ENCODE measurements around the gene HLA-DMB. TPM values are rescaled to one million over a fixed set of nuclear protein-coding genes. Genes with fewer than 3 reads are reported as not detected.

HLA-DMB gene
- total RNA-seq, 2 donors from 2014 or later, result 7.3 to 15.2 TPM

GRCh38 chr6:32912951-32913350 is 27.9 kb downstream of the HLA-DMB start:
- Histone ChIP-seq H3K4me3 (no peak overlapping the region), H3K27ac (no peak overlapping the region), H3K36me3 (no peaks in the 10 kb centered on the region), H3K27me3 (replicated peaks; ENCODE audit: insufficient read depth) (peaks cover 3% of the 10 kb centered on the region), H3K4me1 (replicated peaks) (no peaks in the 10 kb centered on the region), H3K9me3 (no peaks in the 10 kb centered on the region)
- TF ChIP-seq POLR2AphosphoS5 (IDR thresholded peaks at IDR 0.05) (no peak), POLR2A (IDR thresholded peaks at IDR 0.05) (no peak), CTCF (IDR thresholded peaks at IDR 0.05) (no peak)
- DNase-seq (ENCODE audit: low spot score), result no peak
- WGBS, result 44% methylated on average over 1 of the region's 1 CpG
- intact Hi-C loops (cut with DNase I), result no loop called here

GRCh38 chr6:32908897-32909296 is 31.9 kb downstream of the HLA-DMB start:
- no peaks in the 10 kb centered on the region for H3K36me3 ChIP-seq
- no peaks in the 10 kb centered on the region for H3K9me3 ChIP-seq
- TF ChIP-seq POLR2A (IDR thresholded peaks at IDR 0.05) (no peak), POLR2AphosphoS5 (IDR thresholded peaks at IDR 0.05) (no peak), CTCF (IDR thresholded peaks at IDR 0.05) (no peak)
- no peak for DNase-seq (ENCODE audit: low spot score)
- intact Hi-C loops (cut with DNase I), result no loop called here
- H3K4me1 ChIP-seq (replicated peaks), result no peaks in the 10 kb centered on the region
- no peak overlapping the region for H3K27ac ChIP-seq
- peaks cover 3% of the 10 kb centered on the region for H3K27me3 ChIP-seq (replicated peaks; ENCODE audit: insufficient read depth)
- 42% methylated on average over 2 of the region's 2 CpGs for WGBS
- H3K4me3 ChIP-seq, result no peak overlapping the region

DNA sequence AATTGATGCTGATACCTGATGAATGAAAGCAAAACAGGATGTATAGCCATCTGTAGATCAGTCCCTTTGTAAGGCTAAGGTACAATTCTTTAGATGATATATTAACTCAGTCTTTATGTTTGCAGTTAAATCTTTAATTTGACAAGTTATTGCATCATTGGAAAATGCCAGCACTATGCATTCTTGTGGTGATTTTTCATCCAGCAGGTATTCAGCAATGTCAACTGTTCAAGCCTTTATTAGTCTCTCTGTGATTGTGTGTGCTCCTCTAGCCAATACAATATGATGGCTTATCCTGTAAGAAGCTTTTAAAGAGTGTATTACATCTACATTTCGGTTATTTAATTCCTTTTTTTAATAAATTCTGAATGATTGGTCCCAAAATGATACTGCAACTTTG is 34.3 kb downstream of the HLA-DMB start:
- H3K27me3 ChIP-seq (replicated peaks; ENCODE audit: insufficient read depth), result no peaks in the 10 kb centered on the region
- H3K9me3 ChIP-seq, result no peaks in the 10 kb centered on the region
- intact Hi-C loops (cut with DNase I), result no loop called here
- H3K36me3 ChIP-seq, result no peaks in the 10 kb centered on the region
- 69% methylated on average over 1 of the region's 1 CpG for WGBS
- no peak overlapping the region for H3K4me3 ChIP-seq
- TF ChIP-seq CTCF (IDR thresholded peaks at IDR 0.05), result no peak
- no peak for DNase-seq (ENCODE audit: low spot score)
- H3K4me1 ChIP-seq (replicated peaks), result no peaks in the 10 kb centered on the region
- H3K27ac ChIP-seq, result no peak overlapping the region

- H3K27ac ChIP-seq, result no peak overlapping the region
- no peak for TF ChIP-seq POLR2AphosphoS5 (IDR thresholded peaks at IDR 0.05)
- TF ChIP-seq POLR2A (IDR thresholded peaks at IDR 0.05), result no peak
- no peak for TF ChIP-seq CTCF (IDR thresholded peaks at IDR 0.05)
- intact Hi-C loops (cut with DNase I), result no loop called here
- H3K4me1 ChIP-seq (replicated peaks), result no peaks in the 10 kb centered on the region
- 58% methylated on average over 2 of the region's 2 CpGs for WGBS
- H3K27me3 ChIP-seq (replicated peaks; ENCODE audit: insufficient read depth), result no peaks in the 10 kb centered on the region
- H3K4me3 ChIP-seq, result no peak overlapping the region
- H3K9me3 ChIP-seq, result no peaks in the 10 kb centered on the region
- DNase-seq (ENCODE audit: low spot score), result no peak
- H3K36me3 ChIP-seq, result no peaks in the 10 kb centered on the region
These were observed 35.8 kb downstream of the HLA-DMB start for GRCh38 chr6:32905078-32905477.

DNA sequence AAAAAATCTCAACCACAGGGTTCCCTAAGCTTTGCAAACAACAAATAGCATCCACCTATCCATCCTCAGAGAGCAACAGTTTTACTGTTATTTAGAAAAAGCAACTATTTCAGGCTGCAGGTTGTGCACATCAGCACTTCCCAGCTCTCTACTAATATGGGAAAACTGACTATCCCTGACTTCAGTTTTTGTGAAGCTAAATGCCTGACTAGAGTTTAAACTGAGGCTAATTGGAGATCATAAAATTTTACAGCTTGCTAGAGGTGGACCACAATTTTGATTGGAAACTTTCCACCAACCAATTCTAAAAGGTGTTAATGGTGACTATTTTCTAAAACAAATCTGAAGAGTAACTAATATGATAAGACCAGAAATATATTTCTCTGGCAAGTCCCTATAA is 36.9 kb downstream of the HLA-DMB start:
- no peak for TF ChIP-seq POLR2A (IDR thresholded peaks at IDR 0.05)
- TF ChIP-seq POLR2AphosphoS5 (IDR thresholded peaks at IDR 0.05), result no peak
- no peak for TF ChIP-seq CTCF (IDR thresholded peaks at IDR 0.05)
- no peaks in the 10 kb centered on the region for H3K27me3 ChIP-seq (replicated peaks; ENCODE audit: insufficient read depth)
- H3K36me3 ChIP-seq, result no peaks in the 10 kb centered on the region
- no peaks in the 10 kb centered on the region for H3K9me3 ChIP-seq
- H3K4me3 ChIP-seq, result no peak overlapping the region
- no peak overlapping the region for H3K27ac ChIP-seq
- no peaks in the 10 kb centered on the region for H3K4me1 ChIP-seq (replicated peaks)
- intact Hi-C loops (cut with DNase I), result no loop called here
- no peak for DNase-seq (ENCODE audit: low spot score)
